Measurements from ENCODE around the gene SLC38A3. TPM values are rescaled to one million over a fixed set of nuclear protein-coding genes. Genes with fewer than 3 reads are reported as not detected.
A peak's percentile ranks its signal among the peaks of the same experiment; 100 is the strongest.

SLC38A3 gene
- total RNA-seq (2014; rRNA removed; shearing (Covaris generic)): 0.70 TPM in 1 of 2 replicates, not detected in the other

DNA sequence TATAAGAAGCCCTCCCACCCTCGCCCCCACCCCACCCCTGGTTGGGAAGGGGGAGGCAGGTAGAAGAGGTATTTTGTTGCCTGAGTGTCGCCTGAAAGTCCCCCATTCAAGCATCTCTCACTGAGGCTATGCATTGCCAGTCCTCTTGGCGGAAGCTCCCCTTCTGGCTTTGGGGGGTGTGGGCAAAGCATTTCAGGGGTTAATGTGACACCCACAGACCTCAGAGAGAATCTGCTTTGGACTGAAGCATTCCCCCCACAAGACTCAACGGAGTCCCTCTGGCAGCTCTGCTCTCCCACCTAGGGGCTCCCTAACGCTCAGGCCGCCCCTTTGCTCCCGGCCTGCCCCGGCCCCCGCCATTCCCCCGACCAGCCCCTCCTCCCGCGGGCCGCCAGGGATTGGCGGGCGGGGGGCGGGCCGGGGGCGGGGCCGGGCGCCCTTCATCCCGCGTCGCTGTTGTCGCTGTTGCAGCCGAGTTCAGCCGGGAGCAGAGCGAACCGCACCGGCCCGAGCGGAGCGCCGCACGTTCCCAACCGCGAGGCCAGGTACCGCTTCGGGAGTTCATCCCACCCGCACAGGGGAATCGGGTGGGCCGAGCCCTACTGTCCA is at the start of gene SLC38A3:
Gene SLC38A3, plus strand, starts transcription at position 468 of the 609 bp plus-strand sequence. CDS start 8,929 bp downstream, outside the sequence.
- no peak for DNase-seq (ENCODE audit: low spot score)

DNA sequence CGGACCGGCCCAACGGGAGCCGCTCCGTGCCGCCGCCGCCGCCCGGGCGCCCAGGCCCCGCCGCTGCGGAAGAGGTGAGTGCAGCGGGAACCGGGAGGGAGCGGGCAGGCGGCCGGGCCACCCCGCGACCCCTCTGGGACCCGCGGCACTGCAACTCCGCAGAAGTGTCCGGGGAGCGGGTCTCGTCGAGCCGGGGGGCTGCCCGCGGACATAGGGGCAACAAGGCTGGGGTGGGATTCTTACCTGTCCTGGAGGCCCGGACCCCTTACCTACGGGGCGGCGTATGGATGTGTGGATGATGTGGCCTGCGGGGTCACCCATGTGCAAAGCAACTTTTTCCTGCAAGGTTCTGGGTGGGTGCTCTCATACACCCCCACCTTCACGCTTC is 49.6 kb upstream of the SLC38A3 start:
- no peak for DNase-seq (ENCODE audit: low spot score)

DNA sequence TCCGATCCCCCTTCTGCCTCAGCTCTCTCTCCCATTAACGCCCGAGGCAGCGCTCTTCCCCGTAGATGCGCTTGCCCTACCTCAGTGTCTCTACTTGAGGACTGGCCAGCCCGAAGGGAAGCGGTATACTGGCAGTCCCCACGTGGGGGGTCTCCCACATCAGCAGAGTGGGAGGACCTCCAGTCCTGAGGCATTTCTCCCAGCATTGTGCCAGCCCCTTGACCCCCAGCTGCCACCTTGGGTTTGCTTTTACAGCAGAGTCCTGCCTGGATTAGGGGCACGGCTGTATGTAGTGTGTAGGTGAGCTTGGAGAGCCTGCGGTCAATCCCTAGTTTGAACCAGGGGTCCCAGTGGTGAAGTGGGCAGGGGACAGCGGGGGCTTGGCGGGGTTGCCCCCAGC is 49.2 kb upstream of the SLC38A3 start:
- no peak for DNase-seq (ENCODE audit: low spot score)

DNA sequence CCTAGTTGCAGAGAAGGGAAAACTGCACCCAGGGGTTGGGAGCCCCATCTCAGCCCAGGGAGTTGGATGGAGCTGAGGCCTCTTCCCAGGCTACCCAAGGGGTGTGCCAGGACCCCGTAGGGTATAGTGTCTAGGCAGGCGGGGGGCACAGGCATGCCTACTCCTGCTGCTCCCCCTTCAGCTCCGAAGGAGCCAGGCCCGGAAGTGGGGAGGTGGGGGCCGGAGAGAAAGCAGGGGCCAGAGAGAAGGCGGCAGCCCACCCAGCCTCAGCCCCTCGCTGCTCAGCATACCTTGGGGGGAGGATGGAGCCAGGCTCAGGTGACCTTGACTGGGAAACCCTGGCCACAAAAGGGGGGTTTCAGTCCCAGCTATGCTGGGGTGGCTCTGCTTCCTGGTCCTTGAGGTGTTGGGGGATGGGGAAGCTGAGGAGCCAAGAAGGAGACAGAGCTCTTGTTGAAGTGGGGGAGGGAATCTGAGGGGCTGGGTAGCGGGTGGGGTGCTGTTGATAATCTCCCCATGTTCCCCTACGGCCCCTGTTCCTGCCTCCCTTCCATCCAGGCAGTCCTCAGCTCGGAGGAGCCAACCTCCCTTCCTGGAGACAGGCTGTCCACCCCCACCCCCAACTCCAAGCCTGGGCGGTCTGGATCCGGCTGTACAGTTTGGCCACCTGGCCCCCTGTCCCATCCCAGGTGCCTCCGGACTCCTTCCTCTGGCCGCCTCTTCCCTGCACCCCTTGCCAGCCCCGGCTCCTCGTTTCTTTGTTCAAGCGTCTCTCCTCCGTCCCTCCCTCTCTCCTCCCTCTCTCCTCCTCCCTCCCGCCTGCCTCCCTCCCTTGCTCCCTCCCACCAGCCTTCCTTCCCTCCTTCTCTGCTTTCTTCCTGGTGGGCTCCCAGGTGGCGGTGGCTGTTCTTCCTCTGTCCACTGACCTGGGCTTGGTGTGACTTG is 48.2 kb upstream of the SLC38A3 start:
- no peak for DNase-seq (ENCODE audit: low spot score)

DNA sequence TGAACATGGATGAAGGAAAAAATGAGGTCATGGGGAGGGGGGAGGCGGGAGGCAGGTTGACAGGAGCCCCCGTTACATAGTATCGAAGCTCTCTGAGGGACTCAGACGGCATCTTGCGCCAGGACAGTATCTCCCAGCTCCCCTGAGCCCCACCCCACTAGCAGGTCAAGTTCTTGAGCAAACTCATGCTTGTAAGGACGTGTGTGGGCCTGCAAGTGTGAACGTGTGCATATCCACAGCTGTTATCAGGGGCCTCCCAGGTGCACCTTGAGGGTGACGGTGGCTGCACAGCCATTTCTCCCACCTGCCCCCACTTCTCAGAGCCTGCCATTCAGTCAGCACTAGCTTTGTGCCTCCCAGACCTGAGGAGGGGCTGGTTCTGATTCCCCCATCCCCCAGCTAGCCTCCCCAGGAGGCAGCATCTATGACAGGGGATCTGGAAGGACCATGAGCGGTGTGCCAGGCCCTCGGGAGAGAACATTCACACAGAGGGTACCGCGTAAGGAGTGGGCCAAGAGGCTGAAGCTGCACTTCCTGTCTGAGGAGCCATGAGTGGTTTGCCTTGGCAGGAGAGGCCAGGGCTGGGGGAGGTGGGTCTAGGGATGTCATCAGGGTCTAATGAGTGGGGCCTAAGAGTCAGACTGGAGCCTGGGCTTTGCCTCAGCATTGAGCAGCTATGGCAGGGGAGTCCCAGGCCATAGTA is 47.1 kb upstream of the SLC38A3 start:
- no peak for DNase-seq (ENCODE audit: low spot score)

DNA sequence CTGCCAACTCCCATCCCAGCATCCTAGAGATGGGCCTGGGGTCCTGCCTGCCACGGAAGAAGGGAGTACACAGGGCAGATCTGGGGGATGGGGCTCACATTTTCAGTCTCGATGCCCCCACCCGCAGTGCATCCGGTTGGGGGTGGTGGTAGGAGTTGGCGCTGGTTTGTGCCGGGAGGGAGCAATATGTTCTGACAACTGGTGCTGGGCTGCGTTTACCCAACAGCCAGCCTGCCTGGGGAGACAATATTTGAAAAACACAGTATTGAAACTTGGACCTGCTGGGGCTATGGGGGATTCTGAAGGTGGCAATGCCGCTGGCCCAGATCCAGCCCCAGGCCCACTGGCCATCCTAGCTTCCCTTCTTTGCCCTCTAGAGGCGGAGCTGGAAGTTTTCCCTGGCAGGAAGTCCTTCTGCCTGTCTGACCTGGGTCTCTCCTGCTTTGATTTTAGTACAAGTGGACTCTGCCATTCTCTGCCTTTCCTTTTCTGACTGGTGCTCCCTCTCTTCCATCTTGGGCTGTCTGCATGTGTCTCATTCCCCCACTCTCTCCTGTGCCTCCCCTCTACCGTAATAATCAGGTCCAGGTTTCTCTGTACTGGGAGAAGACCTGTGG is 46.4 kb upstream of the SLC38A3 start:
- no peak for DNase-seq (ENCODE audit: low spot score)

DNA sequence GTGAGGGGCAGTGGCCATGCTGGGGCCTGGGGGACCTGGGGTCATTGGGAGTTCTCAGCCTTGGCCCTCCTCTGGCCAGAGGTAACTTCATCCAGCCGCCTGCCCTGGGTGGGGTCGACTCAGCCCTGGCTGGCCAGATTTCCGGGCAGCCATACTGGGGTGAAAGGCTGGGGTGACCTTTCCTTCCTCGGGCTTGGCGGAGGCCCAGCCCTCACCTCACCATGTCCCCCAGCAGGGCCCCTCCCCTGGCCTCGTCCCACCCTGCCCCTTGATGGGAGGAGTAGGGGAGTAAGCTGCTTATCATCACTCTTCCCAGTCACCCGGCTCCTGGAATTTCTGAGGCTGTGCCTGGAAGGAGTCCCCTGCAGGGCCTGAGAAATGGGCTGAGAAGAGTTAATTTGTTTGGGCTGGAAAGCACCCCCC is 44.5 kb upstream of the SLC38A3 start:
- DNase-seq (ENCODE audit: low spot score): no peak

DNA sequence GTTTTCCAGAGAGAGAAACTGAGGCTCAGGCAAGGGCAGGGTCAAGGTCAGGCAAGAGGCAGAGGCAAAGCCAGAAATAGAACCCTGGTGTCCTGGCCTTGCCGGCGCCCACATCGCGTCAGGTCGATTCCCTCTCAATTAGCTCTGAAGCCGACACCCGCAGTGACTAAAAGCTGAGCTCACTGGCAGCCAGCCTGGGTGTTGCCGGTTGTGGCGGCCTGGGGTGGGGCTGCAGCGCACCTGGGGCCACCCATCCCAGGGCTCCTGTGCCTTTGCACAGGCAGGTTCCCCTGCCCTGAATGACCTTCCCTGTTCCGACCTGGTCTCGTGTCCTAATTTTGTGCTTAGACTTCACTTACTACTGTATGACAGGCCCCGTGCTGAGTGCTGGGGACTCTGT is 43.8 kb upstream of the SLC38A3 start:
- DNase-seq (ENCODE audit: low spot score): peak; percentile 38

DNA sequence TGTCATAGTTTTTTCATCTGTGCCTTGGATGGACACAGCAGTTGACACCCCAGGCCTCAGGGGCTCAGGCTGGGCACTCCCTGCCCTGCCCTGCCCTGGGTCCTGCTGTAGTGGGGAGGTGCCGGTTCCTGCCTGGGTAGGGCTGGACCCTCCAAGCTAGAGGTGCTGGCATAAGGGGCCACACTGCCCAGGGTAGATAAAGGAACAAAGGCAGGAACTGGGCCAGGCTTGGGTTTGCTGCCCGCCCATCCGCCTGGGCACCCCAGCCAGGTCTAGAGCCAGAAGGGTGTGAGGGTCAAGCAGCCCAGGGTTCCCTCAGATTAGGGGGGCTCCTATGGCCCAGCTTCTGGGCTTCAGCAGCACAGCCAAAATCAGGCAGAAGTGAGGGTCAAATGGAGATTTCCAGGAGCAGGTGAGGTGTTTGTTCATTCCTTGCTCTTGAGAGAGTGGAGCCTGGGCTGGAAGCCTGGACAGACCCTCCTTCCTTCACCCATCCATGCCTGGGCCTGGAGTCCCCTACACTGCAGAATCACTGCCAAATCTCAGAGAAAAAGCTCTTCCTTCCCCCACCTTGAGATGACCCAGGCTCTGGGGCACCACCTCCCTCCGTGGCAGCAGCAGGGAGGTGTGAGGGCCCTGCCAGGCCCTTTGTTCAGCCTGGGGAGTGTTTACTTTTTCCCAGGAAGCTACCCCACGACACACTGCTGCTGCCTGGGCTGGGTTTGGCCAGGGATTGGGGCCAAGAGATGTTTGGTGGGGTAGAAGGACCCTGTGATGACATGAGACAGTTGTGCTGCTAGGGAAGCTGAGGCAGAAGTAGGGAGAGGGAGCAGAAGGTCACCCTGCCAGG is 42.8 kb upstream of the SLC38A3 start:
- no peak for DNase-seq (ENCODE audit: low spot score)

DNA sequence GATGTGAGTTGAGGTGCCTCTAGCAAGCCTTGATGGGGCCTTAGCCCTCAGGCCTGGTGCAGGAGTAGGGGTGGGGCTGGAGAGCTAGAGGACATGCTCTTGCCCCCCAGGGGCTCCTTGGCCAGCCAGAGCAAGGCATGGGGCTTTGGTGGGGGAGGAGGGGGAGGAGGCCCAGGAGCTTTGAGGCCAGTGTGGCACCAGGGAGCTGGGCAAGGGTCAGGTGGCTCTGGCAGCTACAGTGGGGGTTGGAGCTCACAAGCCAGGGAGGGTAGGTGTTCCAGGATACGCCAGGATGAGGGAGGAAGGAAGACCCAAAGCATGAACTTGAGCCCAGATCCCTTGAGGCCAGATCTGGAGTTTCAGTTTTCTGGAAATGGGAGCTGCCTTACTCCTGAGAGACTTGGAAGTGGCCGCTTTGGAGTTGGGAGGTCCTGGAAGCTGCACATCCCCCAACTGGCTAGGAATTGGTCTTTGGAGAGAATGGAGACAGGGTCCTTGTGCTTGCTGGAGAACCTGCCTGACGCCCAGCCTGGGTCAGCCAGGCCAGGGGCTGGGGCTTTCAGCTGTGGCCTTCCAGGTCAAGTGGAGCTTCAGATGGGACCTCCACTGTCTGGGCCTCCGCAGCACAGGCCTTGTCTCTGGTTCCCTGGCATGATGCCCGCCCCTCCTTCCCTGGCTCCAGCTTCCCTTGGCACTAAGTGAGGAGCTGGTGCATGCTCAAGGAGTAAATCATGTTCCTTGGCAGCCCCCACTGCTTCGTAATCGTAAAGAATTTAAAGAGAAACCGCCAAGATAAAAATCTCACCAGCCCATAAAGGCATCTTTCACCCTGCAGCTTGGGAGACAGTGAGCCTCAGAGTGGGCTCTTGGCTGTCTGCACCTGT is 41.3 kb upstream of the SLC38A3 start:
- DNase-seq (ENCODE audit: low spot score): peak; percentile 63

DNA sequence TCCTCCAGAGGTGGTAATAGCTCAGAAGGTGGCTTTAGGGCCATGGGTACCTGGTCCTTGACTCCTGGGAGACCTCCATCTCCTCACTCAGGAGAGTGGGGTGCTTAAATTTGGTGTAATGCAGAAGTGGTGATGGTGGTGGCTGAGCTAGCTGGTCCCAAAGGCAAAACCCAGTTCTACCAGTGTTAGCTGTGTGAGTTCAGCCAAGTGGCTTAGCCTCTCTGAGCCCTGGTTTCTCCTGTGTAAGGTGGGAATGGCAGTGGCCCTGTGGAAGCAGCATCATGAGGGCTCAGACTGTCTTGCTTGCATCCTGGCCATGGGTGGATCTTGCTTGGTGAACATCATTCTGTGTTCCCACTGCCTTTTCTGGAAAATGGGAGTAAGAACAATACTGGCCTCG is 40.6 kb upstream of the SLC38A3 start:
- DNase-seq (ENCODE audit: low spot score): no peak

DNA sequence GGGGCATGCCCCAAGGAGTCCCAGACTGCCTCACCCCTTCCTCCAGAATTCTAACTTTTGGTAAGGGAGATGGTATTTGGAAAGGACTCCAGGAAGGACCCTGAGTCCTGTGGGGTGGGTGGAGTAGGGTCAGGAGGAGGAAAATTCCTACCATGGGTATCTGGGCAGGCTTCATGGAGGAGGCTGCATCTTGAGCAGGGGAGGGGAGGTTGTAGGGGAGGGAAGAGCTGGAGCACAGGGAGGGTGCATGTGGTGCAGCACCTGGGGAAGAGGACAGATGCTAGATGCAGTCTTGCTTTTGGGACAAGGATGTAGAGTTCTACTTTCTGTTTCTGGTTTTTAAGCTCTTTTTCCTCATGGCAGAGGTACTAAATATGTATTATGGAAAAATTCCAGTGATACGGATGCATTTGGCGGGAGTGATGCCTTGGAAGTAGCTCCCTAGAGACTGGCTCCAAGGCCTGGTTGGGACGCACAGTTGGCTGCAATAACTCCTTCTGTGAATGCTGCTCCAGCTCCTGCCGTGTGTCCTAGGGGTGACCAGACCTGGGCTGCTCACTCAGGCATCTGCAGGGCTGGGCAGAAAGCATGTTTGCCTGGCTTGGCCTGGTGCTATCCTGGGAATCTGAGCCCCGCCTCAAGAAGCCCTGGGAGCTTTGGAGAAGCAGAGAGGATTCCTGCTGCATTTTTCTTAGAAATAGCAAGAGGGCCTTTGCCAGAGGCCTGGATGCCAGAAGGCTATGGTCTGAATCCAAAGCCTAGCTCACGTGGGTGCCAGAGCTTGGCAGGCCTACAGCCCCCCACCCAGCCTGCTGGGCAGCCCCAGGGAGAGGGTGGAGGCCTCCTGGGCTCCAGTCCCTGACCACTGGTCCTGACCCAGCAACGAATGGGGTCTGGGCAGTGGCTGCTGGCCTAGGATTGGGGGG is 39.8 kb upstream of the SLC38A3 start:
- DNase-seq (ENCODE audit: low spot score): no peak

DNA sequence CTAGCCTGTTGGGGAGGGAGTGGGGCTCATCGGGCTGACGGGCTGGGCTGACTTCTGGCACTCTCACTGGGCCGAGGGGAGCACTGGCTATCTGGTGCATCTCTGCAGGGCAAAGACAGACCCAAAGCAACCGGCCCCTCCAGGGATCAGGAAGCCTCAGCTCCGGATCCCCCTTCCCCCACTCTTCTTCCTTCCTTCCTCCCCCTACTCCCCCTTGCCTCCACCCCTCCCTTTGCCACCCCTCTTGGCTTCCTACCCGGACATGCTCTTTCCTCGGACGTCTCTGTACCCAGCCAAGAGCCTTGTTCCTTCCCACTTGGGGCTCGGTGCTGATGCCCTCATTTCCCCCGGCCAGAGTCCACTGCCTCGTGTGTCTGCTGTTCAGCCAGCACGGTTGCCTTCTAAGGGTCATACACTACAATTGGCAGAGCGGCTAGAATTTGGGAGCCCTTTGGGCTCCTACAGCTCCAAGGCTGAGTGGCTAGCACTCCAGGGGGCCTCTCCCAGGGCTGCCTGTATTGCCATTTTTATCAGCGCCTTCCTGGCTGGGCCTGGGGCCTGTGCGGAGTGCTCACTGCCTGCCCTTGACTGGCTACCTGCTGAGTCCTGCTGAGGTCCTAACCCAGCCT is 39.0 kb upstream of the SLC38A3 start:
- no peak for DNase-seq (ENCODE audit: low spot score)

DNA sequence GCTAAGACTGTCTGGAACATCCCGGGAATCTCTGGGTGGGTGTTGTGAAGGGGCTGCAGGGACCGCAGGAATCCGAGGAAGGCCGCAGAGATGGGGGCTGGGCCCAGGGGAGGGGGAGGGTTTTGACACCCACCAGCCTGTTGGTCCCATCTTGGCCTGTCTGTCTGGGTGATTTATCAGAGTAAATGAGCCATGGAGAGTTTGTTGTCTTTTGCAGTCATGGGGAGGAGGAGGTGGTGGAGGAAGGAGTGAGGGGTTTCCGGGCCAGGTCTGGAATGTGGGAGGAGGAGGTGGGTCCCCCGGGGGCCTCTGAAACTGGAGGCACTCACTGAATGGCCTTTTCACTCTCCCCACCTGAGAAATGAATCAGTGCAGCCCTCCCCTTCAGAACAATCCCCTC is 38.5 kb upstream of the SLC38A3 start:
- DNase-seq (ENCODE audit: low spot score): no peak

DNA sequence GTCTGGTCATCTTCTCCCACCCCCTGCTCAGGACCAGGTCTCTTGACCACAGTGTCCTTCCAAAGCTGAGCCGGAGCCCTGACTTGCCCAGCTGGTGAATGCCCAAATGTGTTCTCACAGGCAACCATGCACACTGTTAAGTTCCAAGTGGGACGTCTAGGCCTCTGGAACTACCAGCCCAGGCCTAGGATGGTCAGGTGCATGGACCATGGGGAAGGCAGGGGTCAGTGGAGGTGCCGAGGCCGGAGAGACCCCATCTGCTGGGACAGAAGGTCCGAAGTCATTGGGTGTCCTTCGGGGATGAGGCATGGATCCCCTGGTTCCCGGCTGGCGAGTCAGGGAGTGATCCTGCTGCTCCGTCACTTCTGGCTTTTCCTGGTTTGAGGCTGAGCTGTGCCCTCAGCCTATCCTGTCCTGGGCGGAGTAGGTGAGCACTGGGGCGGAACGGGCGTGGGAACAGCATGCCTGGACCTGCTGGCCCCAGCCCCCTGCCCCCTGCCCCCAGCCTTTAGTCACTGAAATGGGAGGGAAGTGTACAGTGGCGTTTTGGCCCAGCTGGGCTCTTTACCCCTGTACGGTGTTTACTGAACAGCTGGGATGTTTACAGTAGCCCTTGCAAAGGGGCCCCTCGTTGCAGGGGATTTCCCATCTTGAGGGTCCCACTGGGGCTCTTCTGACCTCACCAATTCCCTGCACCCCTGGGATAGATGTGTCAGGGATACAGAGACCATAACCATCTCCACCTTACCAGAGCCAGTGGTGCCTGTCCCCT is 37.8 kb upstream of the SLC38A3 start:
- peak; percentile 28 for DNase-seq (ENCODE audit: low spot score)

DNA sequence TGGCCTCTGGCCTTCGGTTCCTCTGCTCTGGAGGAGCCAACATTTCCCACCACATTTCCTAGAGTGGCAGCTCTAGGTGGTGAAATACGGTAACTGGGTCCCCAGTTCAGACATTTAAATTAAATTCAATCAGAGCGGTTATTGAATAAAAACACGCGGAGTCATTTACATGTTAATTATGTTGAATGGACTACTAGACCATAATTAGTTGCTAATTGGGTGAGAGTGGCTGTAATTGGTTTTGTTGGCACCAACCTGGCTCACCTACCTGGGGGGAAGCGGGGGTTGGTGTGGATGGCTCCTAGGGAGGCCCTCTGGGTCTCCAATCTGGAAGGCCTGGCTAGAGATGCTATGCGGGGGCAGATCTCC is 37.2 kb upstream of the SLC38A3 start:
- DNase-seq (ENCODE audit: low spot score): no peak

DNA sequence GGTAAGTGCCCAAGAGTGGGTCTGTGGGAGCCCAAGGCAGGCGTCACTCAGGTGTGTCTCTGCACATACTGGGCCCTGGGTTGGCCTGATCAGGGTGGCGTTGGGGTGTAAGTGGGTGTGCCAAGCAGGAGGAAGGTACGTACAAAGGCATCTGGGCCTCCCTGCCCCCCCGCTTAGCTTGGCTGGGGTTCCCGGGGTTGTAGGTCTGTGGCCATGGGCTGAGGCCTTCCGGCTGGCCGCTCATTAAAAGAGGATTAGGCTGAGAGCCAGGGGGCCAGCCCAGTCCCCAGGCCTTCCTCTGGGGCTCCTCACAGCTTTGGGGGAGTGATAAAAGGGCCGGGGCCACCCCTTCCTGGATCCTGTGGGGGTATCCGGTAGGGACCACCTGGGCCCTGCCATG is 36.7 kb upstream of the SLC38A3 start:
- peak; percentile 33 for DNase-seq (ENCODE audit: low spot score)

DNA sequence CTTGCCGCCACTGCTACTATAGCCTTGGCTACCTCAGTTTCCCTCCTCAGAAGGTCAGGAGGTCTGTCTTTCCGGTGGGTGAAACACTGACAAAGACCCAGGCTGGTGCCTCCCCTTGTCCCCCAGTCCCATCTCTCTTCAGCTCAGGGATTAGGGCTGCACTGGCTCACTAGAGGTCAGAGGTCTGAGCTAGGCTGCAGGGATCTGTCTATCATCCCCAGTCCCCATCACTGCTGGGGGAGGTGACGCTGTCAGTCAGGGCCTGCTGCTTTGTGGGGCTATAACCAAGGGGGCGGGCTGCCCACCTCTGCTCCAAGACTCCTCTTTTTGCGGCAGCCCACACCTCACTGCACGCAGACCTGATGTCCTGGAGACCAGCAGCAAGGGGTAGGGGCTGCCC is 36.3 kb upstream of the SLC38A3 start:
- DNase-seq (ENCODE audit: low spot score): no peak

Measured in HT-29 (cell line).